GM23338 (cell line): ENCODE data around the gene CUBN. TPM values are rescaled to one million over a fixed set of nuclear protein-coding genes. Genes with fewer than 3 reads are reported as not detected.

ENCODE experiments used
- ATAC-seq: fragments of 200-7000 bp; cut with Tn5 transposase; 3 replicates; pipeline ENCODE4 v1.9.1; 2020
- DNase-seq: peaks from one replicate; pipeline ENCODE4 v3.0.0-alpha.2; 2015; ENCODE audit warnings: low spot score
- H2AFZ ChIP-seq: fragments of 200-600 bp; sonication (generic); 2 replicates; pipeline ENCODE4 v1.8.0; 2016; ENCODE audit warnings: antibody characterized with exemption, mild to moderate bottlenecking, moderate library complexity
- H3F3A ChIP-seq: fragments of 200-600 bp; sonication (generic); replicated peaks from 2 replicates; pipeline ENCODE4 v1.8.0; 2017; ENCODE audit warnings: antibody characterized with exemption, mixed run types, low read depth
- H3K27ac ChIP-seq: fragments of 200-600 bp; sonication (generic); 2 replicates; pipeline ENCODE4 v1.6.1; 2016; ENCODE audit warnings: low read depth
- H3K27me3 ChIP-seq: fragments of 200-600 bp; sonication (generic); 2 replicates; pipeline ENCODE4 v1.8.0; 2016; ENCODE audit warnings: mild to moderate bottlenecking, mixed run types, moderate library complexity; ENCODE audit not compliant: insufficient read depth
- H3K36me3 ChIP-seq: fragments of 200-600 bp; sonication (generic); 2 replicates; pipeline ENCODE4 v1.8.0; 2016; ENCODE audit warnings: mild to moderate bottlenecking; ENCODE audit not compliant: insufficient read depth
- H3K4me1 ChIP-seq: fragments of 200-600 bp; sonication (generic); 2 replicates; pipeline ENCODE4 v1.8.0; 2016; ENCODE audit warnings: mild to moderate bottlenecking, moderate library complexity; ENCODE audit not compliant: insufficient read depth
- H3K4me2 ChIP-seq: fragments of 200-600 bp; sonication (generic); 2 replicates; pipeline ENCODE4 v1.7.1; 2017; ENCODE audit warnings: mixed run types
- H3K4me3 ChIP-seq: fragments of 200-600 bp; sonication (generic); 2 replicates; pipeline ENCODE4 v1.6.1; 2016; ENCODE audit warnings: mixed run types
- H3K79me2 ChIP-seq: fragments of 200-600 bp; sonication (generic); replicated peaks from 2 replicates; pipeline ENCODE4 v1.8.0; 2017; ENCODE audit warnings: mild to moderate bottlenecking; ENCODE audit not compliant: insufficient read depth
- H3K9me2 ChIP-seq: fragments of 200-600 bp; sonication (generic); 2 replicates; pipeline ENCODE4 v1.8.0; 2017; ENCODE audit not compliant: insufficient read depth
- H4K20me1 ChIP-seq: fragments of 200-600 bp; sonication (generic); replicated peaks from 2 replicates; pipeline ENCODE4 v1.8.0; 2017; ENCODE audit warnings: mild to moderate bottlenecking; ENCODE audit not compliant: insufficient read depth
- H3K27ac Mint-ChIP-seq: 2 replicates; pipeline ENCODE4 v1.8.0; 2020; ENCODE audit warnings: inconsistent platforms, mild to moderate bottlenecking, moderate library complexity, mixed read lengths
- H3K27me3 Mint-ChIP-seq: 3 replicates; pipeline ENCODE4 v1.8.0; 2022; ENCODE audit warnings: low read depth, mild to moderate bottlenecking, moderate library complexity, mixed read lengths, inconsistent platforms; ENCODE audit not compliant: insufficient read depth, poor library complexity
- H3K36me3 Mint-ChIP-seq: 3 replicates; pipeline ENCODE4 v1.8.0; 2021; ENCODE audit warnings: low read depth, mild to moderate bottlenecking, inconsistent platforms, moderate library complexity, mixed read lengths
- H3K4me1 Mint-ChIP-seq: 3 replicates; pipeline ENCODE4 v1.8.0; 2020; ENCODE audit warnings: mild to moderate bottlenecking, inconsistent platforms, mixed read lengths
- H3K4me3 Mint-ChIP-seq: 3 replicates; pipeline ENCODE4 v1.8.0; 2021; ENCODE audit warnings: moderate library complexity, mild to moderate bottlenecking, inconsistent platforms, mixed read lengths
- H3K9me3 Mint-ChIP-seq: 3 replicates; pipeline ENCODE4 v1.8.0; 2020; ENCODE audit warnings: moderate library complexity, mild to moderate bottlenecking, inconsistent platforms, mixed read lengths
- CREB1 ChIP-seq: fragments of 250-450 bp; sonication (Bioruptor Pico); IDR thresholded peaks from 2 replicates; pipeline ENCODE4 v1.5.0; 2020; ENCODE audit warnings: low read depth, mild to moderate bottlenecking, moderate library complexity
- JUNB ChIP-seq: IDR thresholded peaks from one replicate; pipeline ENCODE4 v1.6.1; 2016; ENCODE audit warnings: antibody characterized with exemption; ENCODE audit not compliant: unreplicated experiment
- NANOG ChIP-seq: IDR thresholded peaks from 2 replicates; pipeline ENCODE4 v1.6.1; 2016; ENCODE audit warnings: antibody characterized with exemption, borderline replicate concordance
- POLR2AphosphoS5 ChIP-seq: IDR thresholded peaks from 2 replicates; pipeline ENCODE4 v1.6.1; 2016; ENCODE audit warnings: antibody characterized with exemption, low read depth
- STAT1 ChIP-seq: IDR thresholded peaks from one replicate; pipeline ENCODE4 v1.6.1; 2016; ENCODE audit warnings: antibody characterized with exemption; ENCODE audit not compliant: unreplicated experiment
- polyA plus RNA-seq: library from polyadenylated mRNA; unstranded; fragments of >200 nt; fragmentation: Nextera tagmentation; extraction: Ambion mirVana; gene quantifications from 2 replicates; pipeline ENCODE4 v1.2.1, GENCODE V29; 2016
- total RNA-seq: library from RNA; depleted of rRNA; stranded (reverse); fragments of >200 nt; shearing (Covaris generic); gene quantifications from 2 replicates; pipeline ENCODE4 v1.2.3, GENCODE V29; 2014
- TF ChIP-seq, protein P1 (sequence below): fragments of 250-450 bp; sonication (Bioruptor Pico); IDR thresholded peaks from 2 replicates; pipeline ENCODE4 v1.5.0; 2020; ENCODE audit warnings: mild to moderate bottlenecking, moderate library complexity
- TF ChIP-seq, protein P2 (sequence below): IDR thresholded peaks from 2 replicates; pipeline ENCODE4 v1.6.1; 2016; ENCODE audit warnings: antibody characterized with exemption
- TF ChIP-seq, protein P3 (sequence below): IDR thresholded peaks from one replicate; pipeline ENCODE4 v1.6.1; 2018; ENCODE audit warnings: antibody characterized with exemption; ENCODE audit not compliant: unreplicated experiment
- TF ChIP-seq, protein P4 (sequence below), 2 experiments: fragments of 200-600 bp in 1 of 2; sonication (generic) in 1 of 2; conservative IDR thresholded peaks; 2 replicates each; pipeline versions ENCODE4 v1.5.1 to v1.6.1; 2016 to 2017; ENCODE audit warnings: antibody characterized with exemption in 2 of 2, low read depth in 2 of 2, mild to moderate bottlenecking in 2 of 2, moderate library complexity in 1 of 2

Gene CUBN
- total and polyA plus RNA-seq, 2 experiments from 2014 or later = 0.06 to 1.8 TPM

DNA sequence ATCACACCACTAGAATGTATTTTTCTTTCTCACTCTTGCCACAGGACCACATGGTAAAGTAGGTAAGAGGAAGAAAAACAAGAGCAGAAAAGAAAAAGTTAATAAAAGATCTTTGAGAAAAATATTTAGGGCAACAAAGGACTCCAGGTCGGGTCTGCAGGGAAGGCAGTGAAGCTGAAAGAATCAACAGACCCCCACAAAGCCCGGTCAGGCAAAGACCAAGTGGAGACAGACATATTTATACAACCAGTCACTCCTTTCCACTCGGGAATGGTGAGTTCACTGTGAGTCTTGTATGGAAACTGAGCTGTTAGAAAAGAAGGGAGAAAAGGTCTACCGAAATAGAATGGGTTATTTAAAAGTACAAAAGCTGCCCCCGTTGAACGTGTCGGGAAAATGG lies 340.4 kb downstream of the CUBN start (continued):
- TF ChIP-seq, protein P1, sequence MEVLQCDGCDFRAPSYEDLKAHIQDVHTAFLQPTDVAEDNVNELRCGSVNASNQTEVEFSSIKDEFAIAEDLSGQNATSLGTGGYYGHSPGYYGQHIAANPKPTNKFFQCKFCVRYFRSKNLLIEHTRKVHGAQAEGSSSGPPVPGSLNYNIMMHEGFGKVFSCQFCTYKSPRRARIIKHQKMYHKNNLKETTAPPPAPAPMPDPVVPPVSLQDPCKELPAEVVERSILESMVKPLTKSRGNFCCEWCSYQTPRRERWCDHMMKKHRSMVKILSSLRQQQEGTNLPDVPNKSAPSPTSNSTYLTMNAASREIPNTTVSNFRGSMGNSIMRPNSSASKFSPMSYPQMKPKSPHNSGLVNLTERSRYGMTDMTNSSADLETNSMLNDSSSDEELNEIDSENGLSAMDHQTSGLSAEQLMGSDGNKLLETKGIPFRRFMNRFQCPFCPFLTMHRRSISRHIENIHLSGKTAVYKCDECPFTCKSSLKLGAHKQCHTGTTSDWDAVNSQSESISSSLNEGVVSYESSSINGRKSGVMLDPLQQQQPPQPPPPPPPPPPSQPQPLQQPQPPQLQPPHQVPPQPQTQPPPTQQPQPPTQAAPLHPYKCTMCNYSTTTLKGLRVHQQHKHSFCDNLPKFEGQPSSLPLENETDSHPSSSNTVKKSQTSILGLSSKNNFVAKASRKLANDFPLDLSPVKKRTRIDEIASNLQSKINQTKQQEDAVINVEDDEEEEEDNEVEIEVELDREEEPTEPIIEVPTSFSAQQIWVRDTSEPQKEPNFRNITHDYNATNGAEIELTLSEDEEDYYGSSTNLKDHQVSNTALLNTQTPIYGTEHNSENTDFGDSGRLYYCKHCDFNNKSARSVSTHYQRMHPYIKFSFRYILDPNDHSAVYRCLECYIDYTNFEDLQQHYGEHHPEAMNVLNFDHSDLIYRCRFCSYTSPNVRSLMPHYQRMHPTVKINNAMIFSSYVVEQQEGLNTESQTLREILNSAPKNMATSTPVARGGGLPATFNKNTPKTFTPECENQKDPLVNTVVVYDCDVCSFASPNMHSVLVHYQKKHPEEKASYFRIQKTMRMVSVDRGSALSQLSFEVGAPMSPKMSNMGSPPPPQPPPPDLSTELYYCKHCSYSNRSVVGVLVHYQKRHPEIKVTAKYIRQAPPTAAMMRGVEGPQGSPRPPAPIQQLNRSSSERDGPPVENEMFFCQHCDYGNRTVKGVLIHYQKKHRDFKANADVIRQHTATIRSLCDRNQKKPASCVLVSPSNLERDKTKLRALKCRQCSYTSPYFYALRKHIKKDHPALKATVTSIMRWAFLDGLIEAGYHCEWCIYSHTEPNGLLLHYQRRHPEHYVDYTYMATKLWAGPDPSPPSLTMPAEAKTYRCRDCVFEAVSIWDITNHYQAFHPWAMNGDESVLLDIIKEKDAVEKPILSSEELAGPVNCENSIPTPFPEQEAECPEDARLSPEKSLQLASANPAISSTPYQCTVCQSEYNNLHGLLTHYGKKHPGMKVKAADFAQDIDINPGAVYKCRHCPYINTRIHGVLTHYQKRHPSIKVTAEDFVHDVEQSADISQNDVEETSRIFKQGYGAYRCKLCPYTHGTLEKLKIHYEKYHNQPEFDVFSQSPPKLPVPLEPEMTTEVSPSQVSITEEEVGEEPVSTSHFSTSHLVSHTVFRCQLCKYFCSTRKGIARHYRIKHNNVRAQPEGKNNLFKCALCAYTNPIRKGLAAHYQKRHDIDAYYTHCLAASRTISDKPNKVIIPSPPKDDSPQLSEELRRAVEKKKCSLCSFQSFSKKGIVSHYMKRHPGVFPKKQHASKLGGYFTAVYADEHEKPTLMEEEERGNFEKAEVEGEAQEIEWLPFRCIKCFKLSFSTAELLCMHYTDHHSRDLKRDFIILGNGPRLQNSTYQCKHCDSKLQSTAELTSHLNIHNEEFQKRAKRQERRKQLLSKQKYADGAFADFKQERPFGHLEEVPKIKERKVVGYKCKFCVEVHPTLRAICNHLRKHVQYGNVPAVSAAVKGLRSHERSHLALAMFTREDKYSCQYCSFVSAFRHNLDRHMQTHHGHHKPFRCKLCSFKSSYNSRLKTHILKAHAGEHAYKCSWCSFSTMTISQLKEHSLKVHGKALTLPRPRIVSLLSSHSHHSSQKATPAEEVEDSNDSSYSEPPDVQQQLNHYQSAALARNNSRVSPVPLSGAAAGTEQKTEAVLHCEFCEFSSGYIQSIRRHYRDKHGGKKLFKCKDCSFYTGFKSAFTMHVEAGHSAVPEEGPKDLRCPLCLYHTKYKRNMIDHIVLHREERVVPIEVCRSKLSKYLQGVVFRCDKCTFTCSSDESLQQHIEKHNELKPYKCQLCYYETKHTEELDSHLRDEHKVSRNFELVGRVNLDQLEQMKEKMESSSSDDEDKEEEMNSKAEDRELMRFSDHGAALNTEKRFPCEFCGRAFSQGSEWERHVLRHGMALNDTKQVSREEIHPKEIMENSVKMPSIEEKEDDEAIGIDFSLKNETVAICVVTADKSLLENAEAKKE (CRISPR knock-in tag) = no peak
- TF ChIP-seq, protein P2, sequence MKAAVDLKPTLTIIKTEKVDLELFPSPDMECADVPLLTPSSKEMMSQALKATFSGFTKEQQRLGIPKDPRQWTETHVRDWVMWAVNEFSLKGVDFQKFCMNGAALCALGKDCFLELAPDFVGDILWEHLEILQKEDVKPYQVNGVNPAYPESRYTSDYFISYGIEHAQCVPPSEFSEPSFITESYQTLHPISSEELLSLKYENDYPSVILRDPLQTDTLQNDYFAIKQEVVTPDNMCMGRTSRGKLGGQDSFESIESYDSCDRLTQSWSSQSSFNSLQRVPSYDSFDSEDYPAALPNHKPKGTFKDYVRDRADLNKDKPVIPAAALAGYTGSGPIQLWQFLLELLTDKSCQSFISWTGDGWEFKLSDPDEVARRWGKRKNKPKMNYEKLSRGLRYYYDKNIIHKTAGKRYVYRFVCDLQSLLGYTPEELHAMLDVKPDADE = no peak

DNA sequence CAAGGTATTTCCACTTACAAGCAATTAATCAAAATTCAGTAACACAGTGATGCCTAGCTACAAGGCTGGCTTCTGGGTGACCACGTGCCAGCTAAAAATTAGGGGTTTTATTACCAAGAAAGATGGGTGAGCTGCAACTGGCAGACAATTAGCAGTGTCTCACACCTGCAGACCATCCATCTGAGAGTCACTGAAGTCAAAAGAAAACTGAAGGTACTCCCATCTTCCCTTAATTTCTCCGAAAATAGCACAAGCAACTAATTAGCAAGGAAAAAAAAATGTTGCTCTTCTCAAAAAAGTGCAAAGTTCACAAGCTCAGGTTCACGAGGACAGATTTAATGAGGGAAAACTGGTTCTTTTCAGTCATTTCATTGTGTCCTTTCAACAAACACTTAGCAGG lies 340.8 kb downstream of the CUBN start:
- no peak overlapping the region for H2AFZ ChIP-seq
- Mint-ChIP-seq H3K4me3 (no peak overlapping the region), H3K27me3 (peaks cover 2% of the 10 kb centered on the region), H3K9me3 (peaks cover 3% of the 10 kb centered on the region; the same call in 1 of the 3 replicates), H3K4me1 (no peaks in the 10 kb centered on the region; the same call in 2 of the 3 replicates), H3K27ac (no peak overlapping the region), H3K36me3 (peaks cover 7% of the 10 kb centered on the region)
- DNase-seq (no peak), ATAC-seq (no peak)
- H3K79me2 ChIP-seq = peaks cover 47% of the 10 kb centered on the region
- H3K4me2 ChIP-seq = no peak overlapping the region
- 0 out of 2 replicates have a peak, but pooled peaks cover 11% of the 10 kb centered on the region for H4K20me1 ChIP-seq
- no peaks in the 10 kb centered on the region for H3K9me2 ChIP-seq
- H3F3A ChIP-seq = no peaks in the 10 kb centered on the region
- H3K27me3 ChIP-seq = no peaks in the 10 kb centered on the region
- peaks cover 4% of the 10 kb centered on the region; the same call in 1 of the 2 replicates for H3K36me3 ChIP-seq
- H3K27ac ChIP-seq = no peak overlapping the region
- H3K4me3 ChIP-seq = no peak overlapping the region
- H3K4me1 ChIP-seq = no peaks in the 10 kb centered on the region; the same call in 1 of the 2 replicates
- no peak for TF ChIP-seq POLR2AphosphoS5
- TF ChIP-seq STAT1 = no peak
- no peak for TF ChIP-seq JUNB
- TF ChIP-seq, protein P3, sequence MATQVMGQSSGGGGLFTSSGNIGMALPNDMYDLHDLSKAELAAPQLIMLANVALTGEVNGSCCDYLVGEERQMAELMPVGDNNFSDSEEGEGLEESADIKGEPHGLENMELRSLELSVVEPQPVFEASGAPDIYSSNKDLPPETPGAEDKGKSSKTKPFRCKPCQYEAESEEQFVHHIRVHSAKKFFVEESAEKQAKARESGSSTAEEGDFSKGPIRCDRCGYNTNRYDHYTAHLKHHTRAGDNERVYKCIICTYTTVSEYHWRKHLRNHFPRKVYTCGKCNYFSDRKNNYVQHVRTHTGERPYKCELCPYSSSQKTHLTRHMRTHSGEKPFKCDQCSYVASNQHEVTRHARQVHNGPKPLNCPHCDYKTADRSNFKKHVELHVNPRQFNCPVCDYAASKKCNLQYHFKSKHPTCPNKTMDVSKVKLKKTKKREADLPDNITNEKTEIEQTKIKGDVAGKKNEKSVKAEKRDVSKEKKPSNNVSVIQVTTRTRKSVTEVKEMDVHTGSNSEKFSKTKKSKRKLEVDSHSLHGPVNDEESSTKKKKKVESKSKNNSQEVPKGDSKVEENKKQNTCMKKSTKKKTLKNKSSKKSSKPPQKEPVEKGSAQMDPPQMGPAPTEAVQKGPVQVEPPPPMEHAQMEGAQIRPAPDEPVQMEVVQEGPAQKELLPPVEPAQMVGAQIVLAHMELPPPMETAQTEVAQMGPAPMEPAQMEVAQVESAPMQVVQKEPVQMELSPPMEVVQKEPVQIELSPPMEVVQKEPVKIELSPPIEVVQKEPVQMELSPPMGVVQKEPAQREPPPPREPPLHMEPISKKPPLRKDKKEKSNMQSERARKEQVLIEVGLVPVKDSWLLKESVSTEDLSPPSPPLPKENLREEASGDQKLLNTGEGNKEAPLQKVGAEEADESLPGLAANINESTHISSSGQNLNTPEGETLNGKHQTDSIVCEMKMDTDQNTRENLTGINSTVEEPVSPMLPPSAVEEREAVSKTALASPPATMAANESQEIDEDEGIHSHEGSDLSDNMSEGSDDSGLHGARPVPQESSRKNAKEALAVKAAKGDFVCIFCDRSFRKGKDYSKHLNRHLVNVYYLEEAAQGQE = no peak
- no peak for TF ChIP-seq CREB1 (CRISPR knock-in tag)
- TF ChIP-seq, protein P4, sequence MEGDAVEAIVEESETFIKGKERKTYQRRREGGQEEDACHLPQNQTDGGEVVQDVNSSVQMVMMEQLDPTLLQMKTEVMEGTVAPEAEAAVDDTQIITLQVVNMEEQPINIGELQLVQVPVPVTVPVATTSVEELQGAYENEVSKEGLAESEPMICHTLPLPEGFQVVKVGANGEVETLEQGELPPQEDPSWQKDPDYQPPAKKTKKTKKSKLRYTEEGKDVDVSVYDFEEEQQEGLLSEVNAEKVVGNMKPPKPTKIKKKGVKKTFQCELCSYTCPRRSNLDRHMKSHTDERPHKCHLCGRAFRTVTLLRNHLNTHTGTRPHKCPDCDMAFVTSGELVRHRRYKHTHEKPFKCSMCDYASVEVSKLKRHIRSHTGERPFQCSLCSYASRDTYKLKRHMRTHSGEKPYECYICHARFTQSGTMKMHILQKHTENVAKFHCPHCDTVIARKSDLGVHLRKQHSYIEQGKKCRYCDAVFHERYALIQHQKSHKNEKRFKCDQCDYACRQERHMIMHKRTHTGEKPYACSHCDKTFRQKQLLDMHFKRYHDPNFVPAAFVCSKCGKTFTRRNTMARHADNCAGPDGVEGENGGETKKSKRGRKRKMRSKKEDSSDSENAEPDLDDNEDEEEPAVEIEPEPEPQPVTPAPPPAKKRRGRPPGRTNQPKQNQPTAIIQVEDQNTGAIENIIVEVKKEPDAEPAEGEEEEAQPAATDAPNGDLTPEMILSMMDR (conservative IDR thresholded peaks at IDR 0.05; ENCODE audit: low read depth in 2 of 2) = no peak
- no peak for TF ChIP-seq NANOG
